K562 (cell line): Measurements from ENCODE around the gene PSORS1C2. TPM values are rescaled to one million over a fixed set of nuclear protein-coding genes. Genes with fewer than 3 reads are reported as not detected.

Experiments used
- ADNP ChIP-seq: fragments of 200-800 bp; sonication (Bioruptor generic); IDR thresholded peaks from 2 replicates; pipeline ENCODE4 v1.6.1; 2016; ENCODE audit warnings: missing genetic modification characterization, missing compliant biosample characterization
- DMBX1 ChIP-seq: fragments of 250-450 bp; sonication (Bioruptor Pico); IDR thresholded peaks from 2 replicates; pipeline ENCODE4 v1.8.0; 2022; ENCODE audit warnings: inconsistent platforms, mild to moderate bottlenecking, moderate library complexity, borderline replicate concordance
- E2F1 ChIP-seq: sonication (generic); formaldehyde crosslinking; IDR thresholded peaks from 2 replicates; pipeline ENCODE4 v1.8.1; 2023; ENCODE audit warnings: mild to moderate bottlenecking, missing genetic modification reagents, moderate library complexity
- ELK3 ChIP-seq: fragments of 450-650 bp; formaldehyde crosslinking; IDR thresholded peaks from 2 replicates; pipeline ENCODE4 v1.4.0; 2020; ENCODE audit warnings: mild to moderate bottlenecking
- FOXP4 ChIP-seq: sonication (generic); formaldehyde crosslinking; IDR thresholded peaks from 2 replicates; pipeline ENCODE4 v1.8.0; 2022; ENCODE audit warnings: mild to moderate bottlenecking, missing genetic modification reagents, borderline replicate concordance
- GABPB2 ChIP-seq: fragments of 250-450 bp; sonication (Bioruptor Pico); conservative IDR thresholded peaks from 2 replicates; pipeline ENCODE4 v1.5.1; 2021; ENCODE audit warnings: mild to moderate bottlenecking
- HMGXB4 ChIP-seq: sonication (generic); formaldehyde crosslinking; IDR thresholded peaks from 2 replicates; pipeline ENCODE4 v1.8.1; 2023; ENCODE audit warnings: mild to moderate bottlenecking, missing genetic modification reagents
- JUN ChIP-seq, 2 experiments: sonication (generic) in 1 of 2; formaldehyde crosslinking in 1 of 2; IDR thresholded peaks; 2 replicates each; pipeline versions ENCODE4 v1.6.1 to v1.8.0; 2012 to 2022; ENCODE audit warnings: borderline replicate concordance in 2 of 2, mild to moderate bottlenecking in 2 of 2, improper control_type of control experiment in 1 of 2, low read depth in 1 of 2, low read length in 1 of 2, missing genetic modification reagents in 1 of 2
- KDM1A ChIP-seq, 2 experiments: fragments of 450-650 bp; IDR thresholded peaks; 2 replicates each; pipeline ENCODE4 v1.6.1; 2016; ENCODE audit warnings: mild to moderate bottlenecking in 2 of 2
- MED1 ChIP-seq: sonication (generic); formaldehyde crosslinking; IDR thresholded peaks from 2 replicates; pipeline ENCODE4 v1.8.1; 2023; ENCODE audit warnings: missing genetic modification reagents, borderline replicate concordance
- RAD21 ChIP-seq, 2 experiments: fragments of 250-450 bp in 1 of 2; fragments of 450-650 bp in 1 of 2; sonication (Bioruptor Pico) in 1 of 2; formaldehyde crosslinking in 1 of 2; IDR thresholded peaks in 1 of 2; conservative IDR thresholded peaks in 1 of 2; 2 replicates each; pipeline versions ENCODE4 v1.4.0 to v1.8.0; 2020 to 2022; ENCODE audit warnings: mild to moderate bottlenecking in 2 of 2, moderate library complexity in 1 of 2
- RBM15 ChIP-seq: fragments of 200-400 bp; formaldehyde crosslinking; IDR thresholded peaks from 2 replicates; pipeline ENCODE4 v1.6.1; 2018; ENCODE audit warnings: mild to moderate bottlenecking, low read length, moderate library complexity; ENCODE audit not compliant: insufficient read depth
- RNF2 ChIP-seq: sonication (generic); IDR thresholded peaks from 2 replicates; pipeline ENCODE4 v1.6.1; 2016
- SLC30A9 ChIP-seq: fragments of 250-450 bp; sonication (Bioruptor Pico); IDR thresholded peaks from 2 replicates; pipeline ENCODE4 v1.8.0; 2022; ENCODE audit warnings: mild to moderate bottlenecking, moderate library complexity
- SPI1 ChIP-seq: IDR thresholded peaks from 2 replicates; pipeline ENCODE4 v1.6.1; 2011; ENCODE audit warnings: low read depth, low read length, control low read depth, borderline replicate concordance
- ZFP36 ChIP-seq: fragments of 150-350 bp; IDR thresholded peaks from 2 replicates; pipeline ENCODE4 v1.6.1; 2018; ENCODE audit warnings: low read length, low read depth; ENCODE audit not compliant: partially characterized antibody
- ZNF282 ChIP-seq: sonication (generic); formaldehyde crosslinking; IDR thresholded peaks from 2 replicates; pipeline ENCODE4 v1.8.1; 2023; ENCODE audit warnings: missing genetic modification reagents
- ZNF644 ChIP-seq: fragments of 200-800 bp; sonication (Bioruptor generic); IDR thresholded peaks from 2 replicates; pipeline ENCODE4 v1.6.1; 2016; ENCODE audit warnings: low read depth, missing genetic modification characterization, missing compliant biosample characterization
- polyA plus RNA-seq, 8 experiments: library from polyadenylated mRNA; depleted of rRNA in 4 of 8; stranded (reverse) in 5 of 8; unstranded in 3 of 8; fragments of >200 nt; fragmentation: Nextera tagmentation in 2 of 8; fragmentation: Illumina TruSeq in 1 of 8; extraction: Ambion mirVana in 2 of 8; extraction: Trizol in 1 of 8; gene quantifications; 2 replicates each; pipeline versions ENCODE4 v1.2.1 to v1.2.3, GENCODE V29; 2011 to 2014; ENCODE audit warnings: inconsistent platforms in 1 of 8, missing spikeins in 1 of 8
- total RNA-seq, 7 experiments: library from RNA; depleted of rRNA in 6 of 7; stranded (reverse); fragments of >200 nt in 6 of 7; fragmentation: Illumina TruSeq in 2 of 7; extraction: Trizol in 2 of 7; gene quantifications; 2 replicates each; pipeline versions ENCODE4 v1.2.1 to v1.2.3, GENCODE V29; 2011 to 2021; ENCODE audit warnings: low replicate concordance in 1 of 7

PSORS1C2 gene
- total and polyA plus RNA-seq, 9 of the 15 experiments (the other 6 are each of a cell fraction or from before 2014, with no cell fraction given), result not detected

GRCh38 chr6:31158140-31158862 is 19.4 kb upstream of the PSORS1C2 start, which contains the start of gene TCF19 (continued):
- TF ChIP-seq FOXP4 (CRISPR knock-in tag) (no peak), DMBX1 (no peak), RBM15 (no peak), KDM1A (IDR thresholded peaks at IDR 0.05) (no peak), E2F1 (CRISPR knock-in tag) (peak; percentile 96), ZFP36 (no peak), ELK3 (CRISPR knock-in tag) (no peak), JUN (IDR thresholded peaks at IDR 0.05; ENCODE audit: borderline replicate concordance, low read depth, low read length) (peak; percentile 50; the same call in 1 of the 2 replicates), JUN (CRISPR knock-in tag; IDR thresholded peaks at IDR 0.05; ENCODE audit: borderline replicate concordance) (no peak), ZNF644 (tag) (no peak), GABPB2 (CRISPR knock-in tag) (no peak), SLC30A9 (no peak), HMGXB4 (CRISPR knock-in tag) (no peak), ZNF282 (CRISPR knock-in tag) (no peak), MED1 (no peak), SPI1 (no peak), ADNP (tag) (no peak), RNF2 (no peak), RAD21 (CRISPR knock-in tag; conservative IDR thresholded peaks at IDR 0.05 in 1 of 2, IDR thresholded peaks at IDR 0.05 in 1 of 2) (no peak)
